GM18520 (cell line): ENCODE data around the gene STIM1.

Experiments used
- ATAC-seq: cut with Tn5 transposase; IDR thresholded peaks from one replicate; pipeline ENCODE4 v1.9.1; 2021; ENCODE audit not compliant: unreplicated experiment

STIM1 gene

DNA sequence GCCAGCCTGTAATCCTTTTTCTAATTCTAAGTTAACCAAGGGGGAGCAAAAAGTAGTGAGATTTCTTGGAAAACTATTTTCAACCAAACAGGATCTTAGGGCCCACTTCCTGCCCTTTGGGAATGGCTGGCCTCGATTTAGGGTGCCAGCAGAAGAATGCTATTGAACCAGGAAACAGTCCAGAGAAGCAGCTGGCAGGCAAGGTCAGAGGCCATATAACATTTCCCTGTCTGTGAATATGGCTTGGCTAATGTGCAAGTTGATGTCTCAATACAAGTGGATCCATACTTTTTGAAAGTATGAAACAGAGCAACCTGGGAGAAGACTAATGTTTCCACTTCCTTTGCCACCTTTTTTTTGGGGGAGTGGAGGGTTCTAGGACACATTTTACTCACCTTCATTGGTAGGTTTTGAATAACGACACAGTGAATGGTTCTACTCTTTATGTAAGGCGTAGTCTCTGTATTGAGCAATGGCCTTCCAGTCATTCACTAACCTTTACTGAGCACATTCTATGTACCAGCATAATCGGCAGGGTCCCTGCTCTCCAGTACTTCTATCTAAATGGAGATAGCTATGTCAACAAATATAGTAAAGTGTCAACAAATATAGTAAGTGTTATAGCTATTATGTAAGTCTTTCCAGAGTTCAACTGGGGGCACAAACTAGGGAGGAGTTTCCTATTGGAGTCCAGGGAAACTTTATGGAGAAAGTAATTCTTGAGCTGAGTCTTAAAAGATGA is 204.9 kb downstream of the STIM1 start:
- ATAC-seq = no peak

DNA sequence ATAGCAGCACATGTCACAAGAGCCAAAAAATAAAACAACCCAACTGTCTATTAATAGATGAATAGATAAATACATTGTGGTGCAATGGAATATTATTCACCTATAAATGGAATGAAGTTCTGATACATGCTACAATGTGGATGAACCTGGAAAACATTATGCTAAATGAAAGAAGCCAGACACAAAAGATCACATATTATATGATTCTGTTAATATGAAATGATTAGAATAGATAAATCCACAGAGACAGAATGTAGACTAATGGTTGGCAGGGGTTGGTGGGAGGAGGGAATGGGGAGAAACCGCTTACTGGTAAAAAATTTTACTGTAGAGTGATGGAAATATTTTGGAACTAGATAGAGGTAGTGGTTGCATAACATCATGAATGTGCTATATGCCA is 206.2 kb downstream of the STIM1 start:
- ATAC-seq = no peak

DNA sequence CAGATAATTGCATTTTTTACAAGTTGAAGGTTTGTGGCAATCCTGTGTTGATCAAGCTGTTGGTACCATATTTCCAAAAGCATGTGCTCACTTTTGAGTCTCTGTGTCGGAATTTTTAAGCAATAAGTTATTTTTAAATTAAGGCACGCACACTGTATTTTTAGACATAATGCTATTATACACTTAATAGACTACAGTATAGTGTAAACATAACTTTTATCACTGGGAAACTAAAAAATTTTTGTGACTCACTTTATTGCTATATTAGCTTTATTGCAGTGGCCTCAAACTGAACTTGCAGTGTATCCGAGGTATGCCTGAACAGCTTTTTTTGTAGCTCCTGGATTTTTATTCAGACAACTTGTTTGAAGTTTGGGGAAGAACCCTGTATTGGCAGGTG is 207.9 kb downstream of the STIM1 start:
- ATAC-seq = no peak

DNA sequence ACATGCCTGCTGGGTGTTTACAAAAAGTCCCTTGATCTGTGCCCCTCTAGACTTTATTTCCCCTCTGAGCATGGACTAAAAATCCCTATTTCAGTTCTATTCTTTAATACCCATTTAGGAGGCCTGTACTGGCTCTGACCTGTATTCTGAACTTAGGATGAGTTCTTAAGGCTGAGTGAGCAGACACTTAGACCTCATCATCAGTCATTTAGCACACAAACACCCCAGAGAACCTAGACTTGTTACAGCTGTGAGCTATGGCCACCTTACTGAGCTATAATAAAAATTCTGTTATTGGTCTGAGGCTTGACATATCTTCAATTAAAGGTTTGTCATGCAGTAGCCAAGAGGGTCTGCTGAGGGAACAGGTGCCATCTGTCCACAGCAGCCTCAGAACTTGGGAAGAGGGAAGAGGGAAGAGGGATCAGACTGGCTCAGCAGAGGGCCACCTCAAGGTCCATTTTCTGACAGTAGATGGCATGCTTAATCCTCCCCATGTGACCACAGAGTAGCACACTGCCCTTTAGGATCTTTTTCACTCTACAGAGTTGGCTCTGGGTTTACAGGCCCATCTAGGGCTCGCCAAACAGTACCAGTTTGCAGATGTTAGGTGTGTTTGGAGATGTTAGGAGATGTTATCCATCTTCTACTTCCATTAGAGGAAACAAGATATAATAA is 209.0 kb downstream of the STIM1 start:
- ATAC-seq = no peak

DNA sequence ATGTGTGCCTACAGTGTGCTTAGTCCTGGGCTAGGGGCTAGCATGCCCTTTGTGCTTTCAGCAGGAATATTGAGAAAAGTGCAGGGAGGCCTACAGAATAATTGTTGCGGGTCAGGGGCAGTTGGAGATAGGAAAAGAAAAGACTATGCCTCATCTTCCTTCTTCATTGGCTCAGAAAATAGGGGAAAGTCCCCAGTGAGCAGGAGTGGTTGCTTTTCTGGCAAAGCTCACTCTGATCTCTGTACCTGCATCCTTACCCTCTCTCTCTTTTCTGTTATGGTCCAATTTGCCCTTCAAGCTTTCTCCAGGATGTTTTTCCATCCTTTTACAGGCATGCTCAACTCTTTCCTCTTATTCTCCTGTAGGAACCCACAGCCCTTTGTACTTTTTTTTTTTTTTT is 209.6 kb downstream of the STIM1 start:
- no peak for ATAC-seq

DNA sequence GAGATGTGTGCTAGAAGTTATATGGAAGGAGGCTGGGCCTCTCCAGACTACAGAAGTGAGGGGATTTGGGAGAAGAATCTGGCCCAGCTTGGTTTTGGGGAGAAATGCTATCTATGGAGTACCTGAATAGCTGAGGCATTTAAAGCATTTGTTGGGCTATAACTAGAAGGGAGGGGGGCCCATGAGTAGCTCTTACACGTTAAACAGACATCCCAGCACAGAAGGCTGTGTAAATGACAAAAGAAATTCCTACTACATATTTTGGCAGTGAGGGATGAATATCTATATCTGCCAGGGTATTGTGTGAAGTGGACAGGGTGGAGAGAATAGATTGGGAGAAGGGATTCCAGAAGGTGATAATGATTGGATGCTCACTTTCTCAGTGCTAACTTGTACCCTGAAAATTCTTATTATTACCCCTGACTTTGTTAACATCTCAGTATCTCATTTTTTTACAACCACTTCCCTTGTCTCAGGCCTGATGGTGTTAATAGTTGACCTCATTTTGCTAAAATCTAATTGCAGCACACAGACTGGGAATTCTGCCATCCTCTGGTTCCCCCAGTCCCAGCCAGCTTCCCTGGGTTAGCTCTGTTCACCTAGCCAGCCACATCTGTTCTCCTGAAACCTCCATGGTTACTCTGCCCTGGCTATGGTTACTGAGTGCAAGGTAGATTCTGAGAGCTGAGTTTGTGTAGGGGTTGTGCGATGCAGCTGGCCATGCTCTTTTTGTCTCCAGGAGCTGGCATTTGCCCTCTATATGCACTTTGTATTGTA is 210.3 kb downstream of the STIM1 start:
- ATAC-seq = no peak

DNA sequence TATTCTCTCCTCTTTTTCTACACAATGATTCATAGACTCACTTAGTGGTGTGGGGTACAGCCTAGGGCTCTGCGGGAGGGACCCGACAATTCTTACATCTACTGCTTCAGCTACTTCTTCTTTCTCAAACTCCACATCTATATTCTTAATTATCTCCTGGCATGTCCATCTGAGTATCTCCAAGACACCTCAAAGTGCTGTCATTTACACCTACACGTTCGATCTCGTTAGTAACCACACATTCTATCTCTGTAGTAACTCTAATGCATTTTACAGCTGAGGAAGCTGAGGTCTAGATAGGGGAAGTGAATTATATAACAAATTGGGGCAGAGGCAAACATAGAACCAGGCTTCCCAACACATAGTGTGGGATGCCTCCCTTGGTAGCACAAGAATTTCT is 211.4 kb downstream of the STIM1 start:
- ATAC-seq = no peak

DNA sequence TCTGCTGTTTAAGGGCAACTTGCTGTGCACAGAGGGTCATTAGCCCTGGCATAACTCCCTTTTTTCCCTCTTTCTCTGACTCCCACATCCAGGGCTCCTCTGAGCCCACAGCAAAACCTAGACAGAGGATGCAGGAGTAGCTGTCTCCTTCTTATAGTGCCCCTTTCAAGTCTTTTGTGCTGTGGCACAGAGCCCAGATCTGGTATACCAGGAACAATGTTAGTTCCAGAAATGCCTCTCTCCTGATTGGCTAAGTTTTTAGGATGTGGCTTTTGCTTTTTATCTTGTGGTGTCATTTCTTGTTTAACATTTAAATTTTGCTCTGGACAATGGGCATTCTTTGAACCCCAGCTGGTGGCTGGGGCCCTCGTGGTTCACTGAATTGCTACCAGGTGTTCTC is 213.5 kb downstream of the STIM1 start:
- ATAC-seq = no peak

DNA sequence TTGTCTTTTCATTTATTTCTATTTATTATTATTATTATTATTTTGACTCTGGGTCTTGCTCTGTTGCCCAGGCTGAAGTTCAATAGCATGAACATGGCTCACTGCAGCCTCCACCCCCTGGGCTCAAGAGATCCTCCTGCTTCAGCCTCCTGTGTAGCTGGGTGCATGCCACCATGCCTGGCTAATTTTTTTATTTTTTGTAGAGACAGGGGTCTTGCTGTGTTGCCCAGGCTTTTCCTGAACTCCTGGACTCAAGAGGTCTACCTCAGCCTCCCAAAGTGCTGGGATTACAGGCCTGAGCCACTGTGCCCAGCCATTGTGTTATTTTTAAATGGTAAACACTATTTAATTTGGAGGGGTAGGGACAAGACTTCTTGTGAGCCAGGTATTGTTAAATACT is 215.9 kb downstream of the STIM1 start:
- no peak for ATAC-seq

DNA sequence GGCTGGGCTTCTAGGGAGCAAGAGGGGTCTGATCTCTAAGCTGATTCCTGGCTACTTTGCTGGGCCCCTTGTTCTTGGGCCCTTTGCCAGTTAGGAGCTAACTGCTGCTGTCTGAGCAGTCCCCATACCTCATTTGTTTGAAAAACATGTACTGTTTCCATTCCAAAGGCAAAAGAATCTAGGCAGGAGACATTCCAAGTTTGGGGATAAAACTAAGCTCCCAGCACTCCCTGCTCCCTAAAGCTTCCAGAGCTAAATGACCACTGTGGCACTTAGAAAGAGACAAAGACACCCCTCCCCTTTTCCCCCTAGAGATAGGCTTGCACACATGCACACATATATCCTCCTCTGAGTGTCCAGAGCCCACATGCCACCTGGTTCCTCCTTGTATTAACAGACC is 216.4 kb downstream of the STIM1 start:
- no peak for ATAC-seq

DNA sequence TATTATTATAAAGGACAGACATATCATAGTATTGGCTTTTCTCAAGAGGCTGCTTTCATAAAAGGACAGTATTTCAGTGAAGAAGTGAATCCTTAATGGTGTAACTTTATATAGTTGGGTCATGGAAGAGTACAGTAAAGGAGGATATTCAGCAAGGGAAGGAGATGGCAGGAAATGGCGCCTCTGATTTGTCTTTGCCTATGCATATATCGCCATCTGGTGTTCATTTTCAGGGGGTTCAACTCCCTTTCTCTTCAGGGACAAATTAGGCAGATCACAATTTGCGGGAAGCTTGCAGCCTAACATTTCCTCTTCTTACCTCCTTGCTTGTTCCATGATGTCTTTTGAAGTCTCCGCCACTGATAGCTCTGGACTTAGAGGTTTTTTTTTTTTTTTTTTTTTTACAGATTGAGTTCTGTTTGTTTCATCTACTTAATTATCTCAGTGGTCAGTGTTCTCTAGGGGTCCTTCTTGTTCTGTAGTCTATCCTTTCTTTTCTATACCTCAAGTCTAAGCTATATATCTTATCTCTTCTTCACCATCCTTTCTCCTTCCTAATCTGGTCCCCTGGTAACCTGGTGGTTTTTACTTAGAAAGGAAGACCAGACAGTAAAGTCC is 217.3 kb downstream of the STIM1 start:
- no peak for ATAC-seq

DNA sequence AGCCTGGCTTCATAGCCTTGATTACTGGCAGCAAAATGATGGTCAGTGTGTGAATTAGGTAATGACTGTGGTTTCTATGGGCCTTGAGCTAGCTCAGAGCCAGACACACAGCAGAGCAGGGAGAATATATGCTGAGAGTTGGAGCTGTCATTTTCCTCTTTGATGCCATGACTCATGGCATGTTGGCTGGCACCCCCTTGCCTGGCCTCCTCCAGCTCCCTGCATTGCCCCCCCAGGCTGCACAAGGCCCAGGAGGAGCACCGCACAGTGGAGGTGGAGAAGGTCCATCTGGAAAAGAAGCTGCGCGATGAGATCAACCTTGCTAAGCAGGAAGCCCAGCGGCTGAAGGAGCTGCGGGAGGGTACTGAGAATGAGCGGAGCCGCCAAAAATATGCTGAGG is 218.8 kb downstream of the STIM1 start:
- no peak for ATAC-seq

DNA sequence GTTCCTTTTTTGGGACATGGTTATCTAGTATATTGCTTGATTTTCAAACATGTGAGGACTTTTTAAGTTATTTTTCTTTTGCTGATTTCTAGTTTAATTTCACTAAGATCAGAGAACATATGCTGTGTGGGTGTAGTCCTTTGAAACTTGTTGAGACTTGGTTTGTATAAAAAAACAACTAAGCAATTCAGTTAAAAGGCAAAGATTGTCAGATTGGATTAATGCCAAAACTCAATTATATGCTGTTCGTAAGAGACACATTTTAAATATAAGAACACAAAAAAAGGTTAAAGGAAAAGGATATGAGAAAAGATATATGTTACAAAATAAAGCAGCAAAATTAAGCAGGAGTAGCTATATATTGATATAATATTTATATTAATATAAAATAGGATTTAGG is 221.3 kb downstream of the STIM1 start:
- no peak for ATAC-seq

DNA sequence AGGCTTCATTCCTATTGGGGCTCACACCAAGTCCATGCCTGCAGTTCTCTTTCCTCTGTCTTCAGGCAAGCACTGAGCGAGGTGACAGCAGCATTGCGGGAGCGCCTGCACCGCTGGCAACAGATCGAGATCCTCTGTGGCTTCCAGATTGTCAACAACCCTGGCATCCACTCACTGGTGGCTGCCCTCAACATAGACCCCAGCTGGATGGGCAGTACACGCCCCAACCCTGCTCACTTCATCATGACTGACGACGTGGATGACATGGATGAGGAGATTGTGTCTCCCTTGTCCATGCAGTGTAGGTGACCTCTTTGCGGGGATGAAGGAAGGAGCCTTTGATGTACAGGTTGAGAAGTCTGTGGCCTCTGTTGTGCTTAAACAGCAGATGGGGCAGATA is 227.7 kb downstream of the STIM1 start:
- ATAC-seq = no peak

DNA sequence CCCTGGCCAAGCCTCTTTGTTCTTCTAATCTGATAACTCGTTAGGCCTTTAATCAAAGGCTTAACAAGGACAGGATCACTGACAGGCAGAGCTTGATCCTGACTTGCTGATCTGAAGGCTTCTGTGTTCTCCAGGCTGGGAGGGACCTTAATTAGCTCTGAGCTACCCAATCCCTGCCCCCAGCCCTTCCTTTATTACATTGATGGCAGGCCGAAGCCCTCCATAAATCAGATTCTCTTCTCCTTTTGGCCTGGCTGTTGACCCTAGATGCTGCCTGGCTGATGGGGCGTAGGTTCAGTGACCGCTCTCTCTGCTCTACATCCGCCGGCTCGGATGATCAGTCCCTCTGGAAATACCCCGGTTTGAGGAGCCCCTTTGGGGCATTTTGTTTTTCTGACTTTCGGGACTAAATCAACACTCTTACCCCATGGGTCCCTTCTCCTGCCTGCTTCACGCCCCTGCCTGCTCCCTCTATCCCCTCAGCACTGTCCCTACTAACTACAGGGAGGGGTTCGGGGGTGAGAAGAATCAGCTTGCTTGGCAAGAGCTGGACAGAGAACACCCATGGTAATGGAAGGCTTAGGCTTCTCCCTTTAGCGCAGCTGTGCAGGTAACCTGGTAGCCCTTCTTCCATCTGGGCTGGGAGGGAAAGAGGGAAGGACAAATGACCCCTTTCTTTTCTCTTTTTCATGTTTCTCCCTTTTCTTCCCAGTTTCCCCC is 229.1 kb downstream of the STIM1 start:
- no peak for ATAC-seq

DNA sequence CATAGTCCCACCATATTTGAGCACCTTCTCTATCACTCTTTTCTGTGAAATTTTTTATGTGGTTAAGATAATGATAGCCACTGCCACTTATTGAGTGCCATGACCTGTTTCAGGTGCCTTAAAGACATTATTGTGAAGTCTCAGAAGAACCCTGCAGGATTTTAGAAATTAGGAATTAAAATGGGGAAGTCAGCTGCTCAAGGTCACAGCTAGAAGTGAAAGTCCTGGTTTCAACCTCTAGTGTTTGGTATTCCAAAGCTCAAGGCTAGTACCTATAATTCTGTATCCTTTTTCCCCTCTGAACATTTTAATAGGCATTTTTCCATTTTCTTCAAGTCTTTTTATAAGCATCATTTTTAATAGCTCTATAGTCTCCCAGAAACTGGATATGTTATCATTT is 230.1 kb downstream of the STIM1 start:
- ATAC-seq = no peak

DNA sequence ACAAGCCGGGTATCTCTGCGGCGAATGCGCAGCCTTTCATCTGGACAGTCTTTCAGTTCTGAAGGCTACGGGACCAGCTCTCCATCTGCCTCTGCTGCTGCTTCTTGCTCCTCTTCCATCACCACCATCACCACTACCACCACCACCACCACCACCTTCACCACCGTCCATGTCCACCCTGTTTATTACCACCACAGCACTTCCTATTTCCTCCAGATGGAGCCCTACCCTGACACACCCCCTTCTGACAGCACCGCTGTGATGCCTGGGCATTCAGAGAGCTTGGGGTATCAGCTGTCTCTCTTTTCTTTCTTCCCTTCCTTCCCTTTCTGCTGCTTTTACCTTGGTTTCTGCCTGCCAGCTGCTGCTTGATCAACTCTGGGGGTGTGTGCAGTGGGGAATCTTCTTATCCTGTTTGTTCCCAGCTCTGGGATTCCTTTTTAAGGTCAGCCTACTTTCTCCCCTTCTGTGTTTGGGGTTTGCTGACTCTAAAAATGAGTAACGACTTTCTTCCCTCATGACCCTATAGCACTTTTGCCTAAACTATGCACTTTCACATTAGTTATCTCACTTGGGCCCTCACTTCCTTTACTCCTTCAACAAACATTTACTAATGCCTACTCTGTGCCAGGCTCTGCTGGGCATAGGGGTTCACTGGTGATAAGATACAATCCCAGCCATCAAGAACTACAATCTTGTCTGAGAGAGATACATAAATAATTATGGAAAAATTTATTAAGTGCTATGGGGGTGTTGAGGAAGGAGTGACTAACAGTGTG is 231.3 kb downstream of the STIM1 start:
- ATAC-seq = no peak

DNA sequence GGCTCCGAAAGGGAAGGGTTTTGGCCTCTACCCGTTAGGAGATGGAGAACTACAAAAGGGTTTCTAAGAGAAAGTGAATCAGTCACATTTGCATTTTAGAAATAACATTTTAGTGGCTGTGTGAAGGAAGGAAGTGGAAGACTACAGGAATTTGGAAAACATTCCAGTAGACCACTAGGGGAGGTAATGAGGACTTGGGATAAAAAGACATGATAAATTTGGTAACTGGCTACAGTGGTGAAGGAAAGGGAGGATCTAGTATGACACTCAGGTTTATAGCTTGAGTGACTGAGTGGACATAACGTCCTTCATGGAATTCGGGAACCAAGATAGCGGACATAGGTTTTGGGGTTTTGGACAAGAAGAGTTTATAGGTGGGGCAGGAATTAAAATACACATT is 232.1 kb downstream of the STIM1 start:
- no peak for ATAC-seq

DNA sequence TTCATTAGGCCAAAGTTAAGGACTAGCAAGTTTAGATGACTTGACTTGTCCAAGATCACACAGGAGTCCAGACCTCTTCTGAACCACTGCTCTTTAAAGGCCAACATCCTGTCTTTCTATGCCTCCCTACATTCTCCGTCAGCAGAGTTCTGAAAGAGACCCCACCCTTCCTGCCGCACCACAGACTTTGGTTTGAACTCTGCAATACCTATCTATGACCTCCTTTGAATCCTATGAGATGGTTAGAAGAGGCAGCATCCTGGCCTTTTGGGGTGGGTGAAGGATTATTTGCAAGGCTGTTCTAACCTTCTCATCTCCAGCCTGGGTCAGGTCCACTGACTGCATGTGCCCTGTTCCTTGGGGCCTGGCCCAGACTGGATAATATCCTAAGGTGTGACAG is 234.8 kb downstream of the STIM1 start:
- ATAC-seq = no peak

DNA sequence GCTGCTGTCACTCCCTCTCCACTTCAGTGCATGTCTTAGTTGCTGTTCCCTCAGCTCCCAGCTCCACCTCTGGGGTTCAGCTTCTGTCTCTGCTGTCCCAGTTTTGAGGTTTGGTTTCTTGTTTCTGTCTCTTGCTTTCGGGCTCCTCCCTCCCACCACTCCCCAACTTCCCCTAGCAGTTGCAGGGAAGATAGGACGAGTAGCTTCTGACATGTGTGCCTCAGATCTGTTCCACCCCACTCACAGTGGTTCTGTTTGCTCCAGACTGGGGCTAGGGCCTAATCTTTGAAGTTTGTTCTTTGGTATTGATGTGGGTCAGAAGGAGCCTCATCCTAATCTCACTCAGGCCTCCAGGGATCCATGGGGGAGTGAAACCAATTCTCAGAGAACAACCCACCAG is 236.6 kb downstream of the STIM1 start:
- no peak for ATAC-seq
